Measurements from ENCODE around the gene TMEM167A. TPM values are rescaled to one million over a fixed set of nuclear protein-coding genes. Genes with fewer than 3 reads are reported as not detected.

TMEM167A gene
- total RNA-seq, 2 donors from 2014 or later, result 60.4 to 83.7 TPM

DNA sequence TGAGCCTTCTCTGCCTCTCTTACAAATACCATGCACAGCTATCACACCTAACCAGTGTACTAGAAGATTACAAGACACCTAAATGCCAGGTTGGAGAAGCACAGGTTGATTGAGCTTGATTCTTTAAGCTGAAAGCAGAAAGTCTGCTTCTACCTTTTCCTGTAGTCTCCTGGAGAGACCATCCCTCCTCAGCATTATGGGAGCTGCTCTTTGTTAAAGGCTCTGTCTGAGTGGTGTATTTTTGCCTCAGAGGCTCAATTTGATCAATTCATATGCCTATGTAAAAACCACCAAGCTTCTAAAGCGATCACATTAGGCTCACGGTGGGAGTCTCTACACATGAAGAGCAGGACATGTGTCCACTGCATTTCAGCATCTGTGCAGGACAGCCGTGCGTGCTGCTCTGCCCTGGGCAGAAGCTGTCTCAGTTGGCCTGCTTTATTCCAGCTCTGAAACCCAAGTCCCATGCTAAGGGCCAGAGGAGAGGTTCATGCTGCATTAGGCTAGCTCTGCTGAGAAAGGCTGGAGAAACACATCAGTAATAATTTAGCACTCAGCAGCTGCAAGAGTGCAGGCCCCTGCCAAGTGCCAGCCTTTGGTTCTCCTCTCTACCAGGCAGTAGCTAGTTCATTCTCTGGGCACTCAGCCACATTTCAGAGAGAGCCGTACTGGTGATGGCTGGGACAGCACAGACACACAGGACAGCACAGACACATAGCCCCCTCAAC is 41.7 kb downstream of the TMEM167A start:
- ATAC-seq (replicated peaks), result no peak
- Mint-ChIP-seq H3K9me3 (no peaks in the 10 kb centered on the region), H3K27me3 (no peaks in the 10 kb centered on the region), H3K27ac (no peak overlapping the region), H3K36me3 (ENCODE audit: low read depth) (no peaks in the 10 kb centered on the region), H3K4me1 (no peaks in the 10 kb centered on the region), H3K4me3 (no peak overlapping the region)

GRCh38 chr5:83034528-83035207 is 42.5 kb downstream of the TMEM167A start:
- no peak for ATAC-seq (replicated peaks)
- no peaks in the 10 kb centered on the region for H3K36me3 Mint-ChIP-seq (ENCODE audit: low read depth)
- no peak overlapping the region for H3K27ac Mint-ChIP-seq
- H3K27me3 Mint-ChIP-seq, result no peaks in the 10 kb centered on the region
- no peaks in the 10 kb centered on the region for H3K9me3 Mint-ChIP-seq
- no peak overlapping the region for H3K4me3 Mint-ChIP-seq
- no peaks in the 10 kb centered on the region for H3K4me1 Mint-ChIP-seq

GRCh38 chr5:83034036-83034435 is 43.2 kb downstream of the TMEM167A start:
- Mint-ChIP-seq H3K27me3 (no peaks in the 10 kb centered on the region), H3K9me3 (no peaks in the 10 kb centered on the region), H3K27ac (no peak overlapping the region), H3K36me3 (ENCODE audit: low read depth) (no peaks in the 10 kb centered on the region), H3K4me3 (no peak overlapping the region), H3K4me1 (no peaks in the 10 kb centered on the region)
- no peak for ATAC-seq (replicated peaks)

- ATAC-seq (replicated peaks), result no peak
Measured at GRCh38 chr5:83031381-83031780, 45.8 kb downstream of the TMEM167A start.

DNA sequence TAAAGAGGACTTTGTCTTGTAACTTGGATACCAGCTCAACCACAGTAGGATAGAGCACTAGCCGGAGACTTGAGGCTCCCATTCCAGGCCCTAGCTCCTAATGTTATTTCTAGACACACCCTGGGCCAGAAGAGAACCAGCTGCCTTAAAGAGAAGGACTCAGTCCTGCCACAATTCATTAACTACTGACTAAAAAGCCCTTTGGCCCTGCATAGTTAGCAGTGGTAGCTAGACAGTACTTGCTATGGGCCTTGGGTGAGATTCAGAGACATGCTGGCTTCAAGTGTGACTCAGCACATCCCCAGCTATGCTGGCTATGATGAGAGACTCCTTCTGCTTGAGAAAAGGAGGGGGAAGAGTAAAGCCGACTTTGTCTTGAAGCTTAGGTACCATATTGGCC is 47.3 kb downstream of the TMEM167A start:
- ATAC-seq (replicated peaks), result no peak
- Mint-ChIP-seq H3K27ac (no peak overlapping the region), H3K27me3 (no peaks in the 10 kb centered on the region), H3K4me1 (no peaks in the 10 kb centered on the region), H3K4me3 (no peak overlapping the region), H3K9me3 (no peaks in the 10 kb centered on the region), H3K36me3 (ENCODE audit: low read depth) (no peaks in the 10 kb centered on the region)

More at GRCh38 chr5:83031381-83031780, 45.8 kb downstream of the TMEM167A start:
- Mint-ChIP-seq H3K36me3 (ENCODE audit: low read depth) (no peaks in the 10 kb centered on the region), H3K27me3 (no peaks in the 10 kb centered on the region), H3K27ac (no peak overlapping the region), H3K9me3 (no peaks in the 10 kb centered on the region), H3K4me3 (no peak overlapping the region), H3K4me1 (no peaks in the 10 kb centered on the region)

DNA sequence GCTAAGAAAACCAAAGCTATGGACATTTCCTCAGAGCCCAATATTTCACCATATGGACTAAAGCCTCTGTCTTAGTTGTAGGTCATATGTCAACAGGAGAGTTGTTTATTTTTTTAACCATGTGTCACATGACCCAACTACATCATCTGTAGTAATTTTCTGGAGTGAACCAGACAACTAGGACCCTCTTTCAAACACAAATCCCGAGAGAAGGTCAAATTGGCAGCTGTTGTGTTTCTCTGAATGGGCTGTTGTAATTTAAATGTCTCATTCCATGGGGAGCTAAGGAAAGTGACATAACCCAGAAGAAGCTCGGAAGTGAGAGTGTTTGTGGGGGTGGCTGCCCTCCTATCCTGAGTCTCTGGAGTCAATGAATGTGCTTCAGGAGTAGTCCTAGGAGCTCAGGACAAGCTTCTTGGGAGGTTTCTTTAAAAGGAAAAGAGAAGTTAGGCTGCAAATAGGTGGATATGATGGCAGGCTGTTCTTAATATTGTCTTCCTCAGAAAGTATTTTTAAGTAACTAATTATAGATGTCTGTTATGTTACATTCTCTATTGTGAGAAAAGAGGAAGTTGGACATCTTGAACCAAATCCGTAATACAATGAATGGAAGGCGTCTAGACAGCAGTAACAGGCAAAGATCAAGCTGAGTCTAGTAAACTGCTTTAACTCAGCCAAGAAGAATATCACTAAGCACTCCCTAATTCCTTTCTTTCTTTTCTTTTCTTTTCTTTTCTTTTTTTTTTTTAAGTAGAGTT is 50.1 kb downstream of the TMEM167A start:
- Mint-ChIP-seq H3K27me3 (no peaks in the 10 kb centered on the region), H3K4me1 (no peaks in the 10 kb centered on the region)
- no peak for ATAC-seq (replicated peaks)

DNA sequence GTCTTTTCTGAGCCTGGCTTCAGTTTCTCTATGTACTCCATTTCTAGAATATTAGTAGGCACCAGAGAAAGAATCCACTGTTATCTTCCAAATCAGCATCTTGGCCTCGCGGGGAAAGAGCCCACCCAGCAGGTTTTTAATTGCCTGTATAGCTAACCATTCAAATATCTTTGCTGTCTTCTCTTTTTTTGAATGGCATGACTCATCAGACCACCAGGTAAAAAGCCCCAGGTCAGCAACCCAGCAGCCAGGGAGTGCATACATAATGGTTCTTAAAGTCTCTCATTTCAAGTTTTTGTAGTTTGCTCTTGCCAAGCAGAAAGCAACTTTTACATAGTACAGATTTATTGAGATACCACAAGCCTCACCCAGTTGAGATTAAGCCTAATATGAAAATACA is 50.7 kb downstream of the TMEM167A start:
- no peaks in the 10 kb centered on the region for H3K36me3 Mint-ChIP-seq (ENCODE audit: low read depth)
- no peak for ATAC-seq (replicated peaks)
- no peaks in the 10 kb centered on the region for H3K9me3 Mint-ChIP-seq
- H3K27me3 Mint-ChIP-seq, result no peaks in the 10 kb centered on the region
- no peaks in the 10 kb centered on the region for H3K4me1 Mint-ChIP-seq
- no peak overlapping the region for H3K27ac Mint-ChIP-seq
- H3K4me3 Mint-ChIP-seq, result no peak overlapping the region

More for the DNA sequence above, 50.1 kb downstream of the TMEM167A start:
- Mint-ChIP-seq H3K36me3 (ENCODE audit: low read depth) (no peaks in the 10 kb centered on the region), H3K9me3 (no peaks in the 10 kb centered on the region), H3K27ac (no peak overlapping the region), H3K4me3 (no peak overlapping the region)

- Mint-ChIP-seq H3K27ac (no peak overlapping the region), H3K4me1 (no peaks in the 10 kb centered on the region), H3K4me3 (no peak overlapping the region), H3K27me3 (no peaks in the 10 kb centered on the region), H3K9me3 (no peaks in the 10 kb centered on the region), H3K36me3 (ENCODE audit: low read depth) (no peaks in the 10 kb centered on the region)
- no peak for ATAC-seq (replicated peaks)
Measured at GRCh38 chr5:83025690-83026478, 51.3 kb downstream of the TMEM167A start.

GRCh38 chr5:83022334-83022733 is 54.9 kb downstream of the TMEM167A start:
- ATAC-seq (replicated peaks), result no peak
- Mint-ChIP-seq H3K36me3 (ENCODE audit: low read depth) (no peaks in the 10 kb centered on the region), H3K4me3 (no peak overlapping the region), H3K9me3 (peaks cover 5% of the 10 kb centered on the region), H3K4me1 (no peaks in the 10 kb centered on the region), H3K27me3 (no peaks in the 10 kb centered on the region), H3K27ac (no peak overlapping the region)

DNA sequence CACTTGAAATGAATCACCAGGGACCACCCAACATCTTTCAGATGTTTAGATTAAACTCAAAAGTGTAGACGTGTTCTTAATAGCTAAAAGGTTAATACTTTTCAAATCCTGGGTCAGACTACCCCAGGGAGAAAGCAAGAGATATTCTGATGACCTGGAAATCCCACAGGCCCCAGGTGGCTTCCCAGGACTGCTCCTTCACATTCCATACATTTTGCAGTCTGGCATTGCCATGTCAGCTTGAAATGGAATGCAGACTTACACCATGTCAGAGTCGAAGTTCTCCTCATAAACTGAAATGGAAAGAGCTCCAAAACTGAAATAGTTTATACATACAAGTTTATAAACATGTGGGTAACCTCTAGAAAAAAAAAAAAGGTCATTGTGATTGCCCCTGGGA is 61.5 kb downstream of the TMEM167A start:
- Mint-ChIP-seq H3K36me3 (ENCODE audit: low read depth) (no peaks in the 10 kb centered on the region), H3K27ac (no peak overlapping the region), H3K4me1 (no peaks in the 10 kb centered on the region), H3K4me3 (no peak overlapping the region), H3K9me3 (peaks cover 9% of the 10 kb centered on the region), H3K27me3 (no peaks in the 10 kb centered on the region)
- no peak for ATAC-seq (replicated peaks)

- H3K4me3 Mint-ChIP-seq, result no peak overlapping the region
- ATAC-seq (replicated peaks), result no peak
- no peaks in the 10 kb centered on the region for H3K27me3 Mint-ChIP-seq
- no peak overlapping the region for H3K27ac Mint-ChIP-seq
- no peaks in the 10 kb centered on the region for H3K36me3 Mint-ChIP-seq (ENCODE audit: low read depth)
- no peaks in the 10 kb centered on the region for H3K4me1 Mint-ChIP-seq
- H3K9me3 Mint-ChIP-seq, result peaks cover 4% of the 10 kb centered on the region
Measured at GRCh38 chr5:83011985-83012384, 65.2 kb downstream of the TMEM167A start.

DNA sequence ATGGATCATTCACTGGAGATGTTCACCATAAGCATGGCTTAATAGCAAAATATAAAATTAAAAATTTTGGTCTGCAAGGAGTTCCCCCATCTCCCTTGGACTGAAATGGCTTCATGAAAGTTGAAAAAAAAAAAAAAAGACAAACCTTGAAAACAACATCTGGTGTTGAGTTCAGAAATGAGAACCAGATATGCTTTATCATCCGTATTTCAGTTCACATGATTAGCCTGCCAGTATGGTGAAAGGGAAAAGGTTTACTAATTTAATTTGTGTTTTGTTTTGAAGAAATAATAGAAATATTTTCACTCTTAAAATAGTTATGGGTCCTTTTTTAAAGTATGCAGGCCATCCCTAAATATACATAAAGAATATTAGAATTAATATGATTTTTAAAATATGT is 67.8 kb downstream of the TMEM167A start:
- H3K27me3 Mint-ChIP-seq, result peaks cover 4% of the 10 kb centered on the region
- no peaks in the 10 kb centered on the region for H3K36me3 Mint-ChIP-seq (ENCODE audit: low read depth)
- no peaks in the 10 kb centered on the region for H3K4me1 Mint-ChIP-seq
- ATAC-seq (replicated peaks), result no peak
- no peak overlapping the region for H3K27ac Mint-ChIP-seq
- no peak overlapping the region for H3K4me3 Mint-ChIP-seq
- peaks cover 4% of the 10 kb centered on the region for H3K9me3 Mint-ChIP-seq

- ATAC-seq (replicated peaks), result no peak
- no peak overlapping the region for H3K27ac Mint-ChIP-seq
- H3K36me3 Mint-ChIP-seq (ENCODE audit: low read depth), result no peaks in the 10 kb centered on the region
- peaks cover 4% of the 10 kb centered on the region for H3K9me3 Mint-ChIP-seq
- peaks cover 4% of the 10 kb centered on the region for H3K27me3 Mint-ChIP-seq
- no peaks in the 10 kb centered on the region for H3K4me1 Mint-ChIP-seq
- no peak overlapping the region for H3K4me3 Mint-ChIP-seq
Measured at GRCh38 chr5:83007755-83008154, 69.4 kb downstream of the TMEM167A start.

DNA sequence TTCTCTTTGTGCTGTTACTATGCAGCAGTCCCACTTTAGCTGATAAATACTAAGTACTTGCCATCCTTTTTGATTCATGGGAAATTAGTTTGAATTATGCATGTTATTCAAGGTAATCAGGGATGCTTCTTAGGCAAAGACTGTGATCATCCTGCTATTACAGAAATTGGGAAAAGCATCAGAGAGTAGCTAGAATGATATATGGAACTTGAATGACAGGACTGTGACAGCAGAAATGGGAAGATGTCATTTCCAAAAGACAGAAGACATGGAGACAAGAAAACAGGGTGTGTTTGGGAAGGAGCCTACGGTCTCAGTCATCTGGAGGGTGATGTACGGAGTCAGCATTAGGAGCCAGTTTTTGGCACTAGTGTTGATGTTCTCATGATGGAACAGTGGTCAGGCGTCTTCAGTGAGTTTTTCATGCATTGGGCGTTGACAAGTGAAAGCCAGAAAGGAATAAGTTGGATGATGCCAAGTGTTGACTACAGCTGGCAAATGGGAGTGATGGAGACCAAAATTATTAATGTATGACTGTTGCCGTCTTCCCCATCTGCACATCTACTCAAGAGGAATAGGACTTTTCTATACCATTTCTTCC is 70.4 kb downstream of the TMEM167A start:
- peaks cover 4% of the 10 kb centered on the region for H3K9me3 Mint-ChIP-seq

More for the DNA sequence above, 70.4 kb downstream of the TMEM167A start:
- no peaks in the 10 kb centered on the region for H3K4me1 Mint-ChIP-seq
- peaks cover 4% of the 10 kb centered on the region for H3K27me3 Mint-ChIP-seq
- H3K36me3 Mint-ChIP-seq (ENCODE audit: low read depth), result no peaks in the 10 kb centered on the region
- no peak overlapping the region for H3K4me3 Mint-ChIP-seq
- ATAC-seq (replicated peaks), result no peak
- no peak overlapping the region for H3K27ac Mint-ChIP-seq
